WTC11 (cell line): Measurements from ENCODE around the gene KCNMB4. TPM values are rescaled to one million over a fixed set of nuclear protein-coding genes. Genes with fewer than 3 reads are reported as not detected.

ENCODE experiments used
- ATAC-seq: fragments of 200-7000 bp; cut with Tn5 transposase; 2 replicates; pipeline ENCODE4 v1.10.0; 2021; ENCODE audit warnings: mild to moderate bottlenecking, moderate library complexity
- CTCF ChIA-PET: fragments of 300-600 bp; sonication (Branson Sonifier 250); formaldehyde crosslinking; loops from one replicate; lab custom pipeline; 2021; ENCODE audit warnings: antibody characterized with exemption; lab: Charles Lee
- POLR2A ChIA-PET: fragments of 350-600 bp; sonication (Branson Sonifier 250); formaldehyde crosslinking; loops from one replicate; lab custom pipeline; 2021; ENCODE audit warnings: antibody characterized with exemption; lab: Charles Lee
- DNase-seq: peaks from one replicate; pipeline ENCODE4 v3.0.0; 2021; ENCODE audit warnings: low spot score
- H3K27ac Mint-ChIP-seq: 2 replicates; pipeline ENCODE4 v1.8.0; 2021; ENCODE audit warnings: mixed read lengths
- H3K27me3 Mint-ChIP-seq: 2 replicates; pipeline ENCODE4 v1.8.0; 2021; ENCODE audit warnings: low read depth, mild to moderate bottlenecking, moderate library complexity, mixed read lengths
- H3K36me3 Mint-ChIP-seq: 2 replicates; pipeline ENCODE4 v1.8.0; 2021; ENCODE audit warnings: mixed read lengths
- H3K4me1 Mint-ChIP-seq: 2 replicates; pipeline ENCODE4 v1.8.0; 2022; ENCODE audit warnings: mixed read lengths
- H3K4me3 Mint-ChIP-seq: 2 replicates; pipeline ENCODE4 v1.8.0; 2021; ENCODE audit warnings: mild to moderate bottlenecking, moderate library complexity, mixed read lengths
- H3K9me3 Mint-ChIP-seq: 2 replicates; pipeline ENCODE4 v1.8.0; 2021; ENCODE audit warnings: mixed read lengths
- AR ChIP-seq: fragments of 250-450 bp; sonication (Bioruptor Pico); IDR thresholded peaks from 2 replicates; pipeline ENCODE4 v1.9.0; 2021; ENCODE audit warnings: mild to moderate bottlenecking
- ARID4B ChIP-seq: sonication (generic); formaldehyde crosslinking; IDR thresholded peaks from 2 replicates; pipeline ENCODE4 v1.8.0; 2023; ENCODE audit warnings: missing genetic modification reagents, mild to moderate bottlenecking, borderline replicate concordance
- ATF6 ChIP-seq: sonication (generic); formaldehyde crosslinking; IDR thresholded peaks from 2 replicates; pipeline ENCODE4 v1.8.1; 2023; ENCODE audit warnings: mild to moderate bottlenecking, missing genetic modification reagents
- CREB1 ChIP-seq: sonication (generic); formaldehyde crosslinking; IDR thresholded peaks from 2 replicates; pipeline ENCODE4 v1.8.0; 2023; ENCODE audit warnings: mild to moderate bottlenecking, missing genetic modification reagents
- EMX1 ChIP-seq: fragments of 250-450 bp; sonication (Bioruptor Pico); IDR thresholded peaks from 2 replicates; pipeline ENCODE4 v1.8.0; 2021; ENCODE audit warnings: mild to moderate bottlenecking
- GRHL2 ChIP-seq: fragments of 250-450 bp; sonication (Bioruptor Pico); IDR thresholded peaks from 2 replicates; pipeline ENCODE4 v1.8.0; 2022; ENCODE audit warnings: mild to moderate bottlenecking, moderate library complexity; ENCODE audit not compliant: insufficient replicate concordance, severe bottlenecking
- HMGA2 ChIP-seq: fragments of 250-450 bp; sonication (Bioruptor Pico); IDR thresholded peaks from 2 replicates; pipeline ENCODE4 v1.4.0; 2021; ENCODE audit warnings: mild to moderate bottlenecking, moderate library complexity
- KAT7 ChIP-seq: sonication (generic); formaldehyde crosslinking; IDR thresholded peaks from 2 replicates; pipeline ENCODE4 v1.8.1; 2023; ENCODE audit warnings: missing genetic modification reagents, mild to moderate bottlenecking, borderline replicate concordance
- PREB ChIP-seq: sonication (generic); formaldehyde crosslinking; IDR thresholded peaks from 2 replicates; pipeline ENCODE4 v1.8.1; 2022; ENCODE audit warnings: mild to moderate bottlenecking, missing genetic modification reagents, moderate library complexity, borderline replicate concordance
- SMAD3 ChIP-seq: sonication (generic); formaldehyde crosslinking; IDR thresholded peaks from 2 replicates; pipeline ENCODE4 v1.8.0; 2022; ENCODE audit warnings: missing genetic modification reagents, mild to moderate bottlenecking, borderline replicate concordance
- SOX15 ChIP-seq: fragments of 250-450 bp; sonication (Bioruptor Pico); IDR thresholded peaks from 2 replicates; pipeline ENCODE4 v1.9.0; 2021; ENCODE audit warnings: mild to moderate bottlenecking
- TEAD1 ChIP-seq: sonication (generic); formaldehyde crosslinking; IDR thresholded peaks from 2 replicates; pipeline ENCODE4 v1.8.0; 2022; ENCODE audit warnings: mild to moderate bottlenecking, missing genetic modification reagents
- TP53 ChIP-seq: sonication (generic); formaldehyde crosslinking; IDR thresholded peaks from 2 replicates; pipeline ENCODE4 v1.8.1; 2023; ENCODE audit warnings: mild to moderate bottlenecking, missing genetic modification reagents
- ZNF121 ChIP-seq: sonication (generic); formaldehyde crosslinking; IDR thresholded peaks from 2 replicates; pipeline ENCODE4 v1.8.0; 2023; ENCODE audit warnings: missing genetic modification reagents
- ZNF232 ChIP-seq: sonication (generic); formaldehyde crosslinking; IDR thresholded peaks from 2 replicates; pipeline ENCODE4 v1.8.0; 2022; ENCODE audit warnings: mild to moderate bottlenecking, missing genetic modification reagents
- ZNF512 ChIP-seq: sonication (generic); formaldehyde crosslinking; IDR thresholded peaks from 2 replicates; pipeline ENCODE4 v1.8.1; 2022; ENCODE audit warnings: missing genetic modification reagents, borderline replicate concordance
- total RNA-seq: library from RNA; stranded (reverse); gene quantifications from 3 replicates; pipeline ENCODE4 v1.2.3, GENCODE V29; 2021
- TF ChIP-seq, protein P1 (sequence below): sonication (generic); formaldehyde crosslinking; conservative IDR thresholded peaks from 2 replicates; pipeline ENCODE4 v1.8.1; 2022; ENCODE audit warnings: mild to moderate bottlenecking, missing genetic modification reagents
- TF ChIP-seq, protein P2 (sequence below): sonication (generic); formaldehyde crosslinking; IDR thresholded peaks from 2 replicates; pipeline ENCODE4 v1.8.1; 2023; ENCODE audit warnings: mild to moderate bottlenecking, missing genetic modification reagents, moderate library complexity
- TF ChIP-seq, protein P3 (sequence below): fragments of 250-450 bp; sonication (Bioruptor Pico); IDR thresholded peaks from 2 replicates; pipeline ENCODE4 v1.9.0; 2021; ENCODE audit warnings: moderate library complexity, mild to moderate bottlenecking, inconsistent platforms, borderline replicate concordance

Gene KCNMB4
- total RNA-seq, 1 experiment from 2014 or later: 23.3 TPM

GRCh38 chr12:70468741-70469140, 102.7 kb downstream of the KCNMB4 start:
- TF ChIP-seq GRHL2 (CRISPR knock-in tag) (no peak), AR (CRISPR knock-in tag) (no peak), TEAD1 (CRISPR knock-in tag) (no peak), ZNF121 (no peak), EMX1 (CRISPR knock-in tag) (no peak), SOX15 (CRISPR knock-in tag) (no peak), TP53 (CRISPR knock-in tag) (no peak), KAT7 (CRISPR knock-in tag) (no peak), PREB (CRISPR knock-in tag) (no peak), ARID4B (CRISPR knock-in tag) (no peak), HMGA2 (CRISPR knock-in tag) (no peak), ZNF232 (CRISPR knock-in tag) (no peak), CREB1 (CRISPR knock-in tag) (no peak), ATF6 (CRISPR knock-in tag) (no peak), SMAD3 (CRISPR knock-in tag) (no peak), ZNF512 (CRISPR knock-in tag) (no peak)
- TF ChIP-seq, protein P1, sequence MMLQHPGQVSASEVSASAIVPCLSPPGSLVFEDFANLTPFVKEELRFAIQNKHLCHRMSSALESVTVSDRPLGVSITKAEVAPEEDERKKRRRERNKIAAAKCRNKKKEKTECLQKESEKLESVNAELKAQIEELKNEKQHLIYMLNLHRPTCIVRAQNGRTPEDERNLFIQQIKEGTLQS (CRISPR knock-in tag): no peak
- TF ChIP-seq, protein P2, sequence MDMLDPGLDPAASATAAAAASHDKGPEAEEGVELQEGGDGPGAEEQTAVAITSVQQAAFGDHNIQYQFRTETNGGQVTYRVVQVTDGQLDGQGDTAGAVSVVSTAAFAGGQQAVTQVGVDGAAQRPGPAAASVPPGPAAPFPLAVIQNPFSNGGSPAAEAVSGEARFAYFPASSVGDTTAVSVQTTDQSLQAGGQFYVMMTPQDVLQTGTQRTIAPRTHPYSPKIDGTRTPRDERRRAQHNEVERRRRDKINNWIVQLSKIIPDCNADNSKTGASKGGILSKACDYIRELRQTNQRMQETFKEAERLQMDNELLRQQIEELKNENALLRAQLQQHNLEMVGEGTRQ (CRISPR knock-in tag): no peak
- TF ChIP-seq, protein P3, sequence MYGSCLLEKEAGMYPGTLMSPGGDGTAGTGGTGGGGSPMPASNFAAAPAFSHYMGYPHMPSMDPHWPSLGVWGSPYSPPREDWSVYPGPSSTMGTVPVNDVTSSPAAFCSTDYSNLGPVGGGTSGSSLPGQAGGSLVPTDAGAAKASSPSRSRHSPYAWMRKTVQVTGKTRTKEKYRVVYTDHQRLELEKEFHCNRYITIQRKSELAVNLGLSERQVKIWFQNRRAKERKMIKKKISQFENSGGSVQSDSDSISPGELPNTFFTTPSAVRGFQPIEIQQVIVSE: no peak
- ChIA-PET CTCF (interaction anchor here (0.6 kb wide), 1 partner anchor 17 kb away, joined by 3 read pairs; no protein-coding TSS in a partner anchor), POLR2A (no interaction called here)

More at GRCh38 chr12:70468741-70469140, 102.7 kb downstream of the KCNMB4 start:
- 0 out of 2 replicates have a peak, but pooled peaks cover 3% of the 10 kb centered on the region for H3K4me1 Mint-ChIP-seq
- no peak overlapping the region for H3K27ac Mint-ChIP-seq
- peaks cover 8% of the 10 kb centered on the region for H3K27me3 Mint-ChIP-seq
- no peak overlapping the region for H3K4me3 Mint-ChIP-seq
- ATAC-seq (no peak), DNase-seq (no peak)
- H3K36me3 Mint-ChIP-seq: peaks cover 25% of the 10 kb centered on the region
- peaks cover 44% of the 10 kb centered on the region for H3K9me3 Mint-ChIP-seq
